Transverse colon (tissue), 4 donors: ENCODE data around the gene P2RX7. TPM values are rescaled to one million over a fixed set of nuclear protein-coding genes. Genes with fewer than 3 reads are reported as not detected.

Source experiments
- DNase-seq: peaks from one replicate; pipeline ENCODE4 v3.0.0-alpha.2; 2019
- H3K27ac ChIP-seq, 4 donors: fragments of 200-600 bp; sonication (generic); 2 replicates each; pipeline ENCODE4 v1.5.1; 2016 to 2018; ENCODE audit warnings: inconsistent platforms in 4 of 4
- H3K27me3 ChIP-seq: fragments of 200-600 bp; sonication (generic); 2 replicates; pipeline ENCODE4 v1.5.1; 2017; ENCODE audit warnings: inconsistent platforms
- H3K36me3 ChIP-seq, 4 donors: fragments of 200-600 bp; sonication (generic); 2 replicates each; pipeline ENCODE4 v1.5.1; 2017 to 2019; ENCODE audit warnings: inconsistent platforms in 4 of 4
- H3K4me1 ChIP-seq, 4 donors: fragments of 200-600 bp; sonication (generic); 2 replicates each; pipeline ENCODE4 v1.5.1; 2017 to 2020; ENCODE audit warnings: inconsistent platforms in 4 of 4
- H3K4me3 ChIP-seq, 4 donors: fragments of 200-600 bp; sonication (generic); 1 replicate in 1 of 4; 2 replicates in 3 of 4; pipeline versions ENCODE4 v1.5.1 to v1.6.1; 2017 to 2019; ENCODE audit warnings: inconsistent platforms in 4 of 4
- H3K9me3 ChIP-seq, 2 donors: fragments of 200-600 bp; sonication (generic); 2 replicates each; pipeline ENCODE4 v1.5.1; 2017 to 2019; ENCODE audit warnings: inconsistent platforms in 2 of 2
- CTCF ChIP-seq, 5 experiments: fragments of 200-600 bp in 3 of 5; fragments of 450-650 bp in 2 of 5; sonication (generic) in 3 of 5; IDR thresholded peaks; 1 replicate in 2 of 5; 2 replicates in 3 of 5; pipeline ENCODE4 v1.5.1; 2016 to 2017; ENCODE audit warnings: antibody characterized with exemption in 5 of 5, inconsistent platforms in 3 of 5, mild to moderate bottlenecking in 2 of 5, moderate library complexity in 1 of 5
- EP300 ChIP-seq: sonication (generic); formaldehyde crosslinking; IDR thresholded peaks from one replicate; pipeline ENCODE4 v1.6.1; 2017; ENCODE audit warnings: antibody characterized with exemption, low read depth
- POLR2A ChIP-seq: fragments of 450-650 bp; IDR thresholded peaks from one replicate; pipeline ENCODE4 v1.6.1; 2016; ENCODE audit warnings: antibody characterized with exemption, mild to moderate bottlenecking, moderate library complexity
- POLR2AphosphoS5 ChIP-seq, 3 donors: sonication (generic); formaldehyde crosslinking; IDR thresholded peaks; one replicate each; pipeline ENCODE4 v1.6.1; 2016; ENCODE audit warnings: antibody characterized with exemption in 3 of 3
- WGBS, 2 donors: methylation state at CpG; one replicate each; pipeline ENCODE4 v1.1.5; 2018; ENCODE audit warnings: low coverage in 1 of 2; 5-methylcytosine and 5-hydroxymethylcytosine counted together
- in situ Hi-C, 4 donors: fragments of 200-750 bp; cut with MboI; loops; one replicate each; pipeline versions ENCODE4 v1.15.0 to v1.15.1; 2017; ENCODE audit warnings: low sequenced_read_pairs in 3 of 4, low pct_ligation_motif_present in 1 of 4, low pct_unique_long_range_greater_than_20kb in 1 of 4
- intact Hi-C: fragments of 100-400 bp; cut with DNase I; formaldehyde crosslinking; loops from one replicate; pipeline ENCODE4 v1.15.1; 2023; ENCODE audit warnings: low total_unique reads
- total RNA-seq, 4 donors: library from RNA; depleted of rRNA; stranded (reverse); fragments of >200 nt; gene quantifications; one replicate each; pipeline ENCODE4 v1.1.0, GENCODE V29; 2016

Gene P2RX7
- total RNA-seq, 4 donors from 2014 or later = 0.96 to 7.1 (median 5.1) TPM

GRCh38 chr12:121138284-121138683 lies 5.6 kb downstream of the P2RX7 start:
- 73 to 89% methylated on average over 4 to 5 of the region's 5 CpGs for WGBS, 2 donors
- Histone ChIP-seq H3K36me3 (no peaks in the 10 kb centered on the region), H3K27me3 (no peaks in the 10 kb centered on the region), H3K4me1 (peaks cover 3 to 15% (median 5%) of the 10 kb centered on the region in 4 donors), H3K27ac (no peak overlapping the region), H3K4me3 (no peak overlapping the region), H3K9me3 (no peaks in the 10 kb centered on the region)
- no peak for DNase-seq
- TF ChIP-seq POLR2A (no peak), CTCF (IDR thresholded peaks at IDR 0.05) (no peak), POLR2AphosphoS5 (IDR thresholded peaks at IDR 0.05) (no peak), EP300 (no peak)
- in situ Hi-C loops = no loop called here
- intact Hi-C loops = loop anchor here (10.0 kb wide), 1 partner anchor 87 kb away; no protein-coding TSS in a partner anchor

GRCh38 chr12:121139286-121139685 lies 6.6 kb downstream of the P2RX7 start:
- no peak for TF ChIP-seq POLR2AphosphoS5 (IDR thresholded peaks at IDR 0.05)
- no peak for TF ChIP-seq EP300
- TF ChIP-seq CTCF (IDR thresholded peaks at IDR 0.05) = no peak
- TF ChIP-seq POLR2A = no peak
- no peaks in the 10 kb centered on the region for H3K27me3 ChIP-seq
- H3K4me1 ChIP-seq = peaks cover 0 to 5% (median 0%) of the 10 kb centered on the region in 4 donors
- H3K9me3 ChIP-seq = no peaks in the 10 kb centered on the region
- no peak overlapping the region for H3K27ac ChIP-seq
- WGBS, 2 donors = 80 to 91% methylated on average over 1 to 5 of the region's 5 CpGs
- in situ Hi-C loops (no loop called here), intact Hi-C loops (loop anchor here (10.0 kb wide), 1 partner anchor 86 kb away; no protein-coding TSS in a partner anchor)
- H3K4me3 ChIP-seq = no peak overlapping the region
- H3K36me3 ChIP-seq = no peaks in the 10 kb centered on the region
- DNase-seq = no peak

- TF ChIP-seq POLR2AphosphoS5 (IDR thresholded peaks at IDR 0.05) (no peak), EP300 (no peak), CTCF (IDR thresholded peaks at IDR 0.05) (no peak), POLR2A (no peak)
- H3K4me3 ChIP-seq = no peak overlapping the region
- no peaks in the 10 kb centered on the region for H3K36me3 ChIP-seq
- intact Hi-C loops (no loop called here), in situ Hi-C loops (no loop called here)
- H3K27ac ChIP-seq = no peak overlapping the region
- no peaks in the 10 kb centered on the region for H3K9me3 ChIP-seq
- 91 to 100% methylated on average over 5 to 11 of the region's 11 CpGs for WGBS, 2 donors
- H3K27me3 ChIP-seq = no peaks in the 10 kb centered on the region
- DNase-seq = no peak
- H3K4me1 ChIP-seq = no peaks in the 10 kb centered on the region
Observed at GRCh38 chr12:121142171-121142950, 9.7 kb downstream of the P2RX7 start.

DNA sequence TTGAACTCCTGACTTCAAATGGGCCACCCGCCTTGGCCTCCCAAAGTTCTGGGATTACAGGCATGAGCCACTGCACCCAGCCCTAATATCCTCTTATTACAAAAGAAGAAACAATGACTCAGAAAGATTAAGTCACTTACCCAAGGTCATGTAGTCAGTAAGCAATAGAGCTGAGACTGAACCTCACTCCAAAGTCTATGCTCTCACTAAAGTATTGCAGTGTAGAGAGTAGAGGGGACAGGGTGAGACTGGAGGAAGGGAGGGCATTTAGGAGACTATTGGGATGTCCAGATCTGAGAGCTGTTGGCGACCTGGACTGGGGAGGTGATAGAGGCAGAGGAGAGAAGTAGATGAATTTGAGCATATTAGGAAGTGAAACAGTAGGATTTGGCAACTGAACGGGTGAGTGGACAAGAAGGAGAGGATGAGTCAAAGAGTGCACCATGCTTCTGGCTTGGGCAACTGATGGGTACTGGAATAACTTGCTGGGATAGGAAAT lies 11.8 kb downstream of the P2RX7 start:
- no peak for DNase-seq
- H3K4me3 ChIP-seq = no peak overlapping the region
- TF ChIP-seq EP300 (no peak), POLR2A (no peak), CTCF (IDR thresholded peaks at IDR 0.05) (no peak), POLR2AphosphoS5 (IDR thresholded peaks at IDR 0.05) (no peak)
- H3K4me1 ChIP-seq = no peaks in the 10 kb centered on the region
- no peaks in the 10 kb centered on the region for H3K36me3 ChIP-seq
- no peak overlapping the region for H3K27ac ChIP-seq
- intact Hi-C loops (no loop called here), in situ Hi-C loops (no loop called here)
- 76 to 78% methylated on average over 2 to 3 of the region's 3 CpGs for WGBS, 2 donors
- no peaks in the 10 kb centered on the region for H3K27me3 ChIP-seq
- H3K9me3 ChIP-seq = no peaks in the 10 kb centered on the region
